H9 (cell line): ENCODE results near the gene ERO1A. TPM values are rescaled to one million over a fixed set of nuclear protein-coding genes. Genes with fewer than 3 reads are reported as not detected.

Experiments
- DNase-seq: peaks from one replicate; pipeline ENCODE4 v3.0.0-alpha.2; 2017
- H2AFZ ChIP-seq: one replicate; pipeline ENCODE4 v1.6.1; 2013; ENCODE audit warnings: mild to moderate bottlenecking, low read length, control low read depth, moderate library complexity
- H2AK5ac ChIP-seq: 2 replicates; pipeline ENCODE4 v1.6.1; 2013; ENCODE audit warnings: low read length, control low read depth, mixed read lengths; ENCODE audit not compliant: insufficient read length
- H2BK120ac ChIP-seq: one replicate; pipeline ENCODE4 v1.6.1; 2013; ENCODE audit warnings: low read depth, mild to moderate bottlenecking, low read length, control low read depth, inconsistent platforms; ENCODE audit not compliant: poor library complexity, severe bottlenecking
- H2BK12ac ChIP-seq: 2 replicates; pipeline ENCODE4 v1.6.1; 2013; ENCODE audit warnings: low read length, control low read depth, mixed read lengths, low read depth; ENCODE audit not compliant: insufficient read length
- H2BK15ac ChIP-seq: 2 replicates; pipeline ENCODE4 v1.6.1; 2013; ENCODE audit warnings: low read depth, low read length, control low read depth
- H2BK20ac ChIP-seq: one replicate; pipeline ENCODE4 v1.6.1; 2013; ENCODE audit warnings: low read depth, mild to moderate bottlenecking, low read length, control low read depth, inconsistent platforms; ENCODE audit not compliant: poor library complexity, severe bottlenecking
- H2BK5ac ChIP-seq: 2 replicates; pipeline ENCODE4 v1.6.1; 2013; ENCODE audit warnings: low read length, control low read depth, mixed read lengths; ENCODE audit not compliant: insufficient read length
- H3K14ac ChIP-seq: 2 replicates; pipeline ENCODE4 v1.6.1; 2013; ENCODE audit warnings: low read length, control low read depth; ENCODE audit not compliant: insufficient read depth
- H3K18ac ChIP-seq: 2 replicates; pipeline ENCODE4 v1.6.1; 2013; ENCODE audit warnings: low read depth, mild to moderate bottlenecking, mixed read lengths, low read length, control low read depth; ENCODE audit not compliant: insufficient read length
- H3K23ac ChIP-seq: 2 replicates; pipeline ENCODE4 v1.6.1; 2013; ENCODE audit warnings: low read length, control low read depth, mixed read lengths, low read depth; ENCODE audit not compliant: insufficient read length
- H3K23me2 ChIP-seq: 2 replicates; pipeline ENCODE4 v1.6.1; 2013; ENCODE audit warnings: low read depth, mild to moderate bottlenecking, mixed read lengths, low read length, control low read depth; ENCODE audit not compliant: insufficient read length, poor library complexity, severe bottlenecking
- H3K27ac ChIP-seq: 2 replicates; pipeline ENCODE4 v1.5.1; 2013; ENCODE audit warnings: low read length, control low read depth, mixed read lengths, low read depth; ENCODE audit not compliant: insufficient read length
- H3K27me3 ChIP-seq: 2 replicates; pipeline ENCODE4 v1.6.1; 2013; ENCODE audit warnings: low read length, control low read depth, inconsistent platforms; ENCODE audit not compliant: insufficient read depth
- H3K4ac ChIP-seq: 2 replicates; pipeline ENCODE4 v1.6.1; 2013; ENCODE audit warnings: low read depth, mild to moderate bottlenecking, control low read depth, inconsistent platforms, low read length, moderate library complexity
- H3K4me1 ChIP-seq: 2 replicates; pipeline ENCODE4 v1.6.1; 2013; ENCODE audit warnings: low read length, control low read depth, inconsistent platforms; ENCODE audit not compliant: insufficient read depth
- H3K4me2 ChIP-seq: 2 replicates; pipeline ENCODE4 v1.6.1; 2013; ENCODE audit warnings: low read length, control low read depth, mixed read lengths; ENCODE audit not compliant: insufficient read length, insufficient read depth
- H3K56ac ChIP-seq: 2 replicates; pipeline ENCODE4 v1.6.1; 2013; ENCODE audit warnings: low read depth, mild to moderate bottlenecking, mixed read lengths, low read length, control low read depth; ENCODE audit not compliant: insufficient read length
- H3K79me1 ChIP-seq: 2 replicates; pipeline ENCODE4 v1.6.1; 2013; ENCODE audit warnings: low read depth, mild to moderate bottlenecking, moderate library complexity, low read length, control low read depth, inconsistent platforms; ENCODE audit not compliant: insufficient read depth, poor library complexity, severe bottlenecking
- H3K79me2 ChIP-seq: 2 replicates; pipeline ENCODE4 v1.6.1; 2013; ENCODE audit warnings: low read length, control low read depth, inconsistent platforms; ENCODE audit not compliant: insufficient read depth
- H3K9ac ChIP-seq: 2 replicates; pipeline ENCODE4 v1.6.1; 2013; ENCODE audit warnings: low read length, control low read depth, mixed read lengths; ENCODE audit not compliant: insufficient read length; ENCODE audit errors: extremely low read depth
- H3K9me3 ChIP-seq: one replicate; pipeline ENCODE4 v1.6.1; 2013; ENCODE audit warnings: low read depth, low read length, inconsistent platforms; ENCODE audit not compliant: control insufficient read depth
- H3T11ph ChIP-seq: one replicate; pipeline ENCODE4 v1.6.1; 2013; ENCODE audit warnings: mild to moderate bottlenecking, low read length, control low read depth, inconsistent platforms
- H4K20me1 ChIP-seq: one replicate; pipeline ENCODE4 v1.6.1; 2013; ENCODE audit not compliant: control insufficient read depth, insufficient read length, insufficient read depth
- H4K5ac ChIP-seq: 2 replicates; pipeline ENCODE4 v1.6.1; 2013; ENCODE audit warnings: low read depth, mild to moderate bottlenecking, mixed read lengths, low read length, control low read depth; ENCODE audit not compliant: insufficient read length
- H4K8ac ChIP-seq: replicated peaks from 2 replicates; pipeline ENCODE4 v1.6.1; 2013; ENCODE audit warnings: low read length, control low read depth, mixed read lengths, low read depth; ENCODE audit not compliant: insufficient read length
- H4K91ac ChIP-seq: 2 replicates; pipeline ENCODE4 v1.6.1; 2013; ENCODE audit warnings: low read depth, mild to moderate bottlenecking, moderate library complexity, mixed read lengths, low read length, control low read depth; ENCODE audit not compliant: insufficient read length
- H3K27ac Mint-ChIP-seq, 3 experiments: 2 replicates in 2 of 3; 3 replicates in 1 of 3; pipeline ENCODE4 v1.8.0; 2020 to 2021; ENCODE audit warnings: mixed read lengths in 3 of 3, mild to moderate bottlenecking in 1 of 3, moderate library complexity in 1 of 3
- H3K27me3 Mint-ChIP-seq: 2 replicates; pipeline ENCODE4 v1.8.0; 2021; ENCODE audit warnings: low read depth, mild to moderate bottlenecking, moderate library complexity, mixed read lengths
- H3K36me3 Mint-ChIP-seq, 3 experiments: 2 replicates in 2 of 3; 3 replicates in 1 of 3; pipeline ENCODE4 v1.8.0; 2020 to 2021; ENCODE audit warnings: low read depth in 3 of 3, mixed read lengths in 3 of 3; ENCODE audit not compliant: insufficient read depth in 1 of 3
- H3K4me1 Mint-ChIP-seq, 2 experiments: 2 replicates each; pipeline ENCODE4 v1.8.0; 2020; ENCODE audit warnings: mixed read lengths in 2 of 2
- H3K4me3 Mint-ChIP-seq, 2 experiments: 2 replicates in 1 of 2; 3 replicates in 1 of 2; pipeline ENCODE4 v1.8.0; 2020 to 2021; ENCODE audit warnings: mild to moderate bottlenecking in 2 of 2, mixed read lengths in 2 of 2, moderate library complexity in 1 of 2
- H3K9me3 Mint-ChIP-seq, 2 experiments: 2 replicates in 1 of 2; 3 replicates in 1 of 2; pipeline ENCODE4 v1.8.0; 2020; ENCODE audit warnings: mild to moderate bottlenecking in 2 of 2, mixed read lengths in 2 of 2, moderate library complexity in 1 of 2
- WGBS: extraction: QIAGEN DNeasy Blood & Tissue Kit; methylation state at CpG from one replicate; pipeline ENCODE4 v1.1.7; 2013; ENCODE audit warnings: missing lambda C conversion rate, low lambda C conversion rate, mixed read lengths; ENCODE audit not compliant: insufficient read length; ENCODE audit errors: extremely low coverage; 5-methylcytosine and 5-hydroxymethylcytosine counted together
- total RNA-seq: library from RNA; stranded (reverse); gene quantifications from 2 replicates; pipeline ENCODE4 v1.2.1, GENCODE V29; 2021
- TF ChIP-seq, protein P1 (sequence below): fragments of 200-600 bp; sonication (generic); conservative IDR thresholded peaks from 3 replicates; pipeline ENCODE4 v1.8.0; 2021; ENCODE audit warnings: antibody characterized with exemption, mild to moderate bottlenecking

Gene ERO1A
- total RNA-seq, 1 experiment from 2014 or later = 37.1 TPM

DNA sequence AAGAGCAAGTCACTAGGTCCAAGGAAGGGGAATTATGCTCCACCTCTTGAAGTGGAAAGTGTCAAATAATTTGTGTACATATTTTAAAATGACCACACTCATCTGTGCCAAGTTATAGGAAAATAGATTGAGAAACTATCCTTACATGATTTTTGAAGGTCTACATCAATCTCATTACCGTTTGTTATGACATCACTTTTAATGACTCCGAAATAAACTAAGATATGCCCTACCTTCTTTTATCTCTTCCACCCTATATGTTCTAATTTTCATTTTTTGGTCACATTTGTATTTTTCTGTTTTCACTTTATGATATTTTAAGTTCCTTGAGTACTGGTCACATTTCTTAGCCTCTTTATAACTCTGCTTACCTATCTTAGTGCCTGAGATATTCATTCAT lies 8.3 kb upstream of the ERO1A start:
- Histone ChIP-seq H4K20me1 (no peaks in the 10 kb centered on the region), H3K27me3 (no peaks in the 10 kb centered on the region), H4K8ac (no peak overlapping the region), H3K23me2 (no peaks in the 10 kb centered on the region), H4K5ac (no peak overlapping the region), H2BK5ac (no peak overlapping the region), H3K4ac (no peak overlapping the region), H2BK15ac (no peak overlapping the region), H2AK5ac (no peak overlapping the region), H3T11ph (no peak overlapping the region), H3K18ac (no peak overlapping the region), H2BK20ac (no peak overlapping the region), H3K9me3 (no peaks in the 10 kb centered on the region), H3K23ac (no peak overlapping the region), H3K4me1 (no peaks in the 10 kb centered on the region), H3K27ac (no peak overlapping the region), H3K9ac (no peak overlapping the region), H4K91ac (no peak overlapping the region), H3K56ac (no peak overlapping the region), H2AFZ (no peak overlapping the region), H3K4me2 (no peak overlapping the region), H3K79me1 (peaks cover 6% of the 10 kb centered on the region), H2BK120ac (no peak overlapping the region), H3K14ac (no peak overlapping the region), H2BK12ac (no peak overlapping the region), H3K79me2 (peaks cover 10% of the 10 kb centered on the region; the same call in 1 of the 2 replicates)
- Mint-ChIP-seq H3K27ac (no peak overlapping the region), H3K36me3 (peaks cover 12 to 19% (median 14%) of the 10 kb centered on the region in 3 experiments; a peak in 6 of 7 replicates), H3K4me3 (no peak overlapping the region), H3K27me3 (no peaks in the 10 kb centered on the region; the same call in 1 of the 2 replicates), H3K4me1 (peaks cover 10 to 21% of the 10 kb centered on the region in 2 experiments), H3K9me3 (no peaks in the 10 kb centered on the region; a peak in 1 of 5 replicates)
- no CpG with 5 or more reads among the region's 2 CpGs for WGBS
- DNase-seq = no peak
- TF ChIP-seq, protein P1, sequence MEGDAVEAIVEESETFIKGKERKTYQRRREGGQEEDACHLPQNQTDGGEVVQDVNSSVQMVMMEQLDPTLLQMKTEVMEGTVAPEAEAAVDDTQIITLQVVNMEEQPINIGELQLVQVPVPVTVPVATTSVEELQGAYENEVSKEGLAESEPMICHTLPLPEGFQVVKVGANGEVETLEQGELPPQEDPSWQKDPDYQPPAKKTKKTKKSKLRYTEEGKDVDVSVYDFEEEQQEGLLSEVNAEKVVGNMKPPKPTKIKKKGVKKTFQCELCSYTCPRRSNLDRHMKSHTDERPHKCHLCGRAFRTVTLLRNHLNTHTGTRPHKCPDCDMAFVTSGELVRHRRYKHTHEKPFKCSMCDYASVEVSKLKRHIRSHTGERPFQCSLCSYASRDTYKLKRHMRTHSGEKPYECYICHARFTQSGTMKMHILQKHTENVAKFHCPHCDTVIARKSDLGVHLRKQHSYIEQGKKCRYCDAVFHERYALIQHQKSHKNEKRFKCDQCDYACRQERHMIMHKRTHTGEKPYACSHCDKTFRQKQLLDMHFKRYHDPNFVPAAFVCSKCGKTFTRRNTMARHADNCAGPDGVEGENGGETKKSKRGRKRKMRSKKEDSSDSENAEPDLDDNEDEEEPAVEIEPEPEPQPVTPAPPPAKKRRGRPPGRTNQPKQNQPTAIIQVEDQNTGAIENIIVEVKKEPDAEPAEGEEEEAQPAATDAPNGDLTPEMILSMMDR = no peak
